ENCODE measurements around the gene RFX1. TPM values are rescaled to one million over a fixed set of nuclear protein-coding genes. Genes with fewer than 3 reads are reported as not detected.
A peak's percentile ranks its signal among the peaks of the same experiment; 100 is the strongest.

RFX1 gene
- total RNA-seq, 1 experiment from 2014 or later: 3.3 TPM

- H3K27me3 ChIP-seq: no peaks in the 10 kb centered on the region
- peak overlapping the region; percentile 72 for H3K4me3 ChIP-seq
- H3K9me3 ChIP-seq: peaks cover 4% of the 10 kb centered on the region; the same call in 1 of the 2 replicates
- peaks cover 12% of the 10 kb centered on the region for H3K36me3 ChIP-seq
- no peak for DNase-seq
Observed at GRCh38 chr19:14004619-14005348, 1.3 kb downstream of the RFX1 start.

DNA sequence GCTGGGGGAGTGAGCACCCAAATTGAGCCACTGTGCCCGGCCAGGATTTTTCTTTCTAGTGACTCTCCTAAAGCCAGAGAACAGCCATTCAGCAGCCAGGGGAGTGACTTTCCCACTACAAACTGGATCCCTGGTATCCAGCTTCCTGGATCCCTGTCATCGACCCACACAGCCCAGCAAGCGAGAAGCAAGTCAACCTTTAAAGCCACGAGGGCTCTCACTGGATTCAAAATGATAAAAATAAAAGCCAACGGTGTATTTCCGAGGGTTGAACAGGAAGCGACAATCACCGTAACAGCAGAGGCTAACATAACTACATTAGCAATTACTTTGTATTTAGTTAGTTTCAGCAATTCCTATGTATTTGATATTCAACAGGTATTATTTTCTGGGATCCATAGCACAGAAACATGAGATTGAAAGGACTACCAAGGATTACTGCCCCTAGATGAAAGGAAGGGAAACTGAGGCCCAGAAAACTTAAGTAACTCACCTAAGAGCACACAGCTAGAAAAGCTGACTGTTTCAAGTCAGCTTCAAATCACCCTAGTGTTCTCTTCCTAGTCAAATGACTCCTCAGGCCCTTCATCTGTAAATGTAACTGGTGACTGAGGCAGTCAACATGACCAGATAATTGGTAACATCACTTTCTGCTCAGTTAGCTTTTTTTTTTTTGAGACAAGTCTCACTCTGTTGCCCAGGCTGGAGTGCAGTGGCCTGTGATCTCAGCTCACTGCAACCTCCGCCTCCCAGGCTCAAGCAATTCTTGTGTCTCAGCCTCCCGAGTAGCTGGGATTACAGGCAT lies 2.7 kb downstream of the RFX1 start:
- no peak overlapping the region for H3K4me3 ChIP-seq
- H3K9me3 ChIP-seq: peaks cover 9% of the 10 kb centered on the region
- no peaks in the 10 kb centered on the region for H3K27me3 ChIP-seq
- H3K36me3 ChIP-seq: peaks cover 20% of the 10 kb centered on the region
- no peak for DNase-seq

DNA sequence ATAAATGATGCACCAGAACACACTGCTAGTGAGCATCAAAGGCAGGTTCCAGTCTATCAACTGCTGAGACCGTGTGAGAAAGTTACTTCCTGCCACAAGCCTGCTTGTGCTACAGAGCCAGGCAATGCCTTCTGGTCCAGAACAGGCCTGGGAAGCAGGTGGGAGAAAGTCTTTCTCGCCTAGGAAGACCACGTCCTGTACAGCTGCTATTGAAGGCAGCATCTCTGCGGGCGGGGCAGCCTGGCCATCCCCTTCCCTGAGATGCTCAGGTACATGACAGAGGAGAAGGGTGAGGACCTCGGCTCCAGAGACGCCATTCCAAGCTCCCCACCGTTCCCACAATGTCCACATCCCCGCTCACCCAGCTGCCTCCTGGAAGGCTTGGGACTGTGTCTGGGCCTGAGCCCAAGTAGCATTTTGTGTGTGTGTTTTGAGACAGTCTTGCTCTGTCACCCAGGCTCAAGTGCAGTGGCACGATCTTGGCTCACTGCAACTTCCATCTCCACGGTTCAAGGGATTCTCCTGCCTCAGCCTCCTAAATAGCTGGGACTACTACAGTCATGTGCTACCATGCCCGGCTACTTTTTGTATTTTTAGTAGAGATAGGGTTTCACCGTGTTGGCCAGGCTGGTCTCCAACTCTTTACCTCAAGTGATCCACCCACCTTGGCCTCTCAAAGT lies 3.4 kb downstream of the RFX1 start:
- Histone ChIP-seq H3K27me3 (no peaks in the 10 kb centered on the region), H3K4me3 (no peak overlapping the region), H3K36me3 (peaks cover 20% of the 10 kb centered on the region), H3K9me3 (peaks cover 9% of the 10 kb centered on the region)
- no peak for DNase-seq

DNA sequence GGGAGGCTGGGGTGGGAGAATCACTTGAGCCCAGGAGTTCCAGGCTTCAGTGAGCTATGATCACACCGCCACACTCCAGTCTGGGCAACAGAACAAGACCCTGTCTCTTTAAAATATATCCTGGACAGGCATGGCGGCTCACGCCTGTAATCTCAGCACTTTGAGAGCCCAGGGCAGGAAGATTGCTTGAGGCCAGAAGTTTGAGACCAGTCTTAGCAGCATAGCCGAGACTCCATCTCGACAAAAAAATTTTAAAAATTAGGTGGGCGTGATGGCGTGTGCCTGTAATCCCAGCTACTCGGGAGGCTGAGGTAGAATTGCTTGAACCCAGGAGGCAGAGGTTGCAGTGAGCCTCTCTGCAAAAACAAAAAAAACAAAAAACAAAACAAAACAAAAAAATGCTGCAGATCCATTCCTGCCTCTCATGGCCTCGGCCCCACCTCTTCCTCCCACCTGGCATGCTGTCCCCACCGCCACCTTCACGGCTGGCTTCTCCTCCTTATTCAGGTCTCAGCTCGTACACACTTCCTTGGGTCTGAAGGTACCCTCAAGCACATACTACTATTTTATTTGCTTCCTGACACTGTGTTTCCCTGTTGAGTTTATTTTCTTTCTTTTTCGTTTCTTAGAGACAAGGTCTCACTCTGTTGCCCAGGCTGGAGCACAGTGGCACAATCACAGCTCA lies 5.3 kb downstream of the RFX1 start:
- DNase-seq: no peak
- H3K4me3 ChIP-seq: no peak overlapping the region
- H3K27me3 ChIP-seq: no peaks in the 10 kb centered on the region
- peaks cover 9% of the 10 kb centered on the region for H3K9me3 ChIP-seq
- peaks cover 20% of the 10 kb centered on the region for H3K36me3 ChIP-seq

DNA sequence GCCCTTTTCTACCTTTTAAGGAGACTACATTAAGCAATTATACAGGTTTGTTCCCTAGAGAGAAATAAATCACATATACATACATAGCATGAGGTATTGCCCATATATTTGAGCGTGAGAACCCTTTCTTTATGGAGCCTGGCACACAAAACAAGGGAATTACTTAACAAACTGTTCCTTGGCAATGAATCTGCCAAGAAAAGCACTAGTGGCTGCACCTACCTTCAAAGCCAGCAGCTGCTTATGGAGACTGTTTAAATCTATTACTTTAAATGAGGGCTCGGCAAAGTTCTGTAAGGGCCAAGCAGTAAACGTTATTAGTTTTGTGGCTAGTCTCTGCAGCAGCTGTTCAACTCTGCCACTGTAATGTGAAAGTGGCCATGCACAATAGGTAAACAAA lies 7.0 kb downstream of the RFX1 start:
- peaks cover 9% of the 10 kb centered on the region for H3K9me3 ChIP-seq
- H3K27me3 ChIP-seq: no peaks in the 10 kb centered on the region
- H3K4me3 ChIP-seq: no peak overlapping the region
- peaks cover 17% of the 10 kb centered on the region for H3K36me3 ChIP-seq
- no peak for DNase-seq

GRCh38 chr19:13998426-13998825 lies 7.7 kb downstream of the RFX1 start:
- no peak for DNase-seq
- Histone ChIP-seq H3K9me3 (peaks cover 9% of the 10 kb centered on the region), H3K27me3 (no peaks in the 10 kb centered on the region), H3K4me3 (no peak overlapping the region), H3K36me3 (peaks cover 17% of the 10 kb centered on the region)

DNA sequence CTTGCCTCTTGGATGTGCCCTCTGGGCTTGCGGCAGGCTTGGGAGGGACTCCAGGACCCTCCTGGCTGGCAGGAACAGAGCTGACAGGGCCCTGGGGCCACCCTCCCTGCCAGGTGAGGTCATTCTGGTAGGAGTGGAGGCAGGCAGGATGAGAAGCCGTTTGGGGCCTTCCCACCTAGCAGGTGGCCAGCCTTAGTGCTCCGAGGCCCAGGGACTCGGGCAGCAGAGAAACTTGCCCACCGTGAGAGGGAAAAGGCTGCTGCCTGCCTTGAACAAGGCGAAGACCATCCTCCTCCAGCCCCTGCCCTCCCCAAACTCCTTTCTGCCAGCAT lies 8.5 kb downstream of the RFX1 start:
- peaks cover 9% of the 10 kb centered on the region for H3K9me3 ChIP-seq
- no peaks in the 10 kb centered on the region for H3K27me3 ChIP-seq
- H3K36me3 ChIP-seq: peaks cover 22% of the 10 kb centered on the region
- H3K4me3 ChIP-seq: no peak overlapping the region
- DNase-seq: no peak

GRCh38 chr19:13996928-13997630 lies 9.0 kb downstream of the RFX1 start:
- no peak overlapping the region for H3K4me3 ChIP-seq
- peaks cover 25% of the 10 kb centered on the region for H3K36me3 ChIP-seq
- H3K9me3 ChIP-seq: peaks cover 9% of the 10 kb centered on the region
- no peak for DNase-seq
- H3K27me3 ChIP-seq: no peaks in the 10 kb centered on the region

DNA sequence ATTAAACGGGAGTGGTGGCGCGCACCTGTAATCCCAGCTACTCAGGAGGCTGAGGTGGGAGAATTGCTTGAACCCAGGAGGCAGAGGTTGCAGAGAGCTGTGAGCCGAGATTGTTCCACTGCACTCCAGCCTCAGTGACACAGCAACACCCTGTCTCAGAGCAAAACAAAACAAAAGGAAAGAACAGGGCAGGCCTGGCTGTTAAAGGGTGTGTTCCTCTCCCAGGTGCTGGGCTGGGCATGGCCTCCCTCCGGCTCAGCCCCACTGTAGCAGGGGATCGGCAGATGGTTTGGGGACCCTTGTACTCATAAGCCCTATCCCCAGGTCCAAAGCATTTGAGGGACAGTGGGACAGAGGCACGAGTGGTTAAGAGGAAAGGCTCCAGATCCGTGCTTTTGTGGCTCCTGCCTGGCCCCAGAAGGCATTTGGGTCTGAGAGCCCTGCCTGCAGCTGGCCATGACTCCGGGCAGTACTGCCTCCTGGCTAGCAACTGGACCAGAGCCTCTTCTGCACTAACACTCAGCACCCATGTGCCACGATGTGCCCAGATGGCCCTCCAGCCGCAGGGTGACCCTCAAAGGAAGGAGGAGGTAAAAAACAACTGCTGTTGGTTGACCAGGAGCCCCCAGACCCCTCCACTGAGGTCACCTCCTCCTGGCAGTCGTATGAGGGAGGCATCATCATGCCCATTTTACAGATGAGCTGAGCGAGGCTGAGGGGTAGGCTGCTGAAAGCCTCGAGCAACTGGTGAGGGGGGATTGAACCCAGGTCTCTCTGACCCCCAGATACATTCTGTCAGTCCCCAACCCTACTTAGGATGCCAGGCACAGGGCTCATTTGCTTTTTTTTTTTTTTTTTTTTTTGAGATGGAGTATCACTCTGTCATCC lies 10.0 kb downstream of the RFX1 start:
- DNase-seq: no peak
- H3K9me3 ChIP-seq: peaks cover 9% of the 10 kb centered on the region
- H3K27me3 ChIP-seq: no peaks in the 10 kb centered on the region
- H3K4me3 ChIP-seq: no peak overlapping the region
- peaks cover 23% of the 10 kb centered on the region for H3K36me3 ChIP-seq

DNA sequence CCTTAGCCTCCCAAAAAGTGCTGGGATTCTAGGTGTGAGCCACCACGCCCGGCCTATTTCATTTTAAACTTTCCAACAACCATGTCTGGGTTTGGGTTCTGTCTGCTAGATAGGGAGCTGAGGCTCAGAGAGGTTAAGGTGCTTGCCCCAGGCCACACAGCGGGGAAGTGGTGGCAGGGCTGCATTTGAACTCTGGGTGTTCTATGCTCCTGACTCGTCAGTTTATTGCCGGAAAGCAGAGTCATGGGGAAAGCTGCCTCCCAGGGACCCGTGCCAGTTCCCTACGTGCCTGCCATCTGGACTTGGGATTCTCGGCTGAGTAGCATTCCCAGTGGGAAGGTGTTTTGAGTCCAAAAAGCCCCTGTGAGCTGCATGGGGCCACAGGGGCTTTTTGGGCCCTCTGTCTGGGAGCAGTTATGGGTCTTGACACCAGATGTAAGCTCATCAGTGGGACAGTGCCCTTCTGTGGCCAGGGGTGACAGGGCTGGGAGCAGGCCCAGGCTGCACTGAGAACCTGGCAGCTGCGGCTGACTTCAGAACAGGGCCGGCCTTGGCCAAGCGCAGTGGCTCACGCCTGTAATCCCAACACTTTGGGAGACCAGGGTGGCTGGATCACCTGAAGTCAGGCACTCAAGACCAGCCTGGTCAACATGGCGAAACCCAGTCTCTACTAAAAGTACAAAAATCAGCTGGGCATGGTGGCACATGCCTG lies 10.9 kb downstream of the RFX1 start:
- no peaks in the 10 kb centered on the region for H3K27me3 ChIP-seq
- H3K4me3 ChIP-seq: no peak overlapping the region
- peak; percentile 56 for DNase-seq
- H3K9me3 ChIP-seq: peaks cover 9% of the 10 kb centered on the region
- H3K36me3 ChIP-seq: peaks cover 21% of the 10 kb centered on the region

DNA sequence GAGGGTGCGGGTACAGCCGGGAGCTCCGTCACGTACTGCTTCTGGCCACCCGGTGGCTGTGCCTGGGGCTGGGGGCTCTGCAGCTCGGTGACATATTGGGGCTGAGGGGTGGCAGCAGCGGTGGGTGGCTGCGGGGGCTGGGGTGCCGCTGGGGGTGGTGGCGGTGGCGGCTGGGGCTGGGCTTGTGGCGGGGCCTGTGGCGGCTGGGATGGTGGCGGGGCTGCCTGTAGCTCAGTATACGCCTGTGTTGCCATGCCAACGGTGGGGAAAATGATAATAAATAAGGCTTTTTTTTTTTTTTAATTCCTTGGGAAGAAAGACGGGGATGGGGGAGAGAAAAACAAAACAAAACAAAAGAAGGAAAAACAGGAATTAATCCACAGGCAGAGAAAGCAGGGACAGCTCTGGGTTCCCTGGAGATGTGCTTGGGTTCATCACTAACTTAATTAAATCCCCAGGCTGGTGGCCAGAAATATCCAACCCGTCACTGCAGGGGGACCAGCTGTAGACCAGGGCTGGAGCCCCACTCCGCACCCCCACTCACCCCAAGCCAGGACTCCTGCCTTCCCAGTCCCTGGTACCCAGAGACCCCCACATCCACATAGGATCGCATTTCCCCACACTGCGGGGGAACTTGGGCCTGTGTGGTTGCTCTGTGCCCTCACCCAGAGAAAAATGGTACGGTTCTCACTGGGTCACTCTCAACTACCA lies 12.4 kb downstream of the RFX1 start:
- H3K27me3 ChIP-seq: no peaks in the 10 kb centered on the region
- no peaks in the 10 kb centered on the region for H3K9me3 ChIP-seq
- no peak overlapping the region for H3K4me3 ChIP-seq
- H3K36me3 ChIP-seq: peaks cover 10% of the 10 kb centered on the region
- DNase-seq: no peak

GRCh38 chr19:13992025-13992424 lies 14.1 kb downstream of the RFX1 start:
- Histone ChIP-seq H3K4me3 (no peak overlapping the region), H3K9me3 (no peaks in the 10 kb centered on the region), H3K36me3 (peaks cover 8% of the 10 kb centered on the region), H3K27me3 (no peaks in the 10 kb centered on the region)
- DNase-seq: no peak

GRCh38 chr19:13990085-13990484 lies 16.0 kb downstream of the RFX1 start:
- Histone ChIP-seq H3K27me3 (no peaks in the 10 kb centered on the region), H3K36me3 (peaks cover 8% of the 10 kb centered on the region), H3K9me3 (no peaks in the 10 kb centered on the region), H3K4me3 (no peak overlapping the region)
- no peak for DNase-seq

DNA sequence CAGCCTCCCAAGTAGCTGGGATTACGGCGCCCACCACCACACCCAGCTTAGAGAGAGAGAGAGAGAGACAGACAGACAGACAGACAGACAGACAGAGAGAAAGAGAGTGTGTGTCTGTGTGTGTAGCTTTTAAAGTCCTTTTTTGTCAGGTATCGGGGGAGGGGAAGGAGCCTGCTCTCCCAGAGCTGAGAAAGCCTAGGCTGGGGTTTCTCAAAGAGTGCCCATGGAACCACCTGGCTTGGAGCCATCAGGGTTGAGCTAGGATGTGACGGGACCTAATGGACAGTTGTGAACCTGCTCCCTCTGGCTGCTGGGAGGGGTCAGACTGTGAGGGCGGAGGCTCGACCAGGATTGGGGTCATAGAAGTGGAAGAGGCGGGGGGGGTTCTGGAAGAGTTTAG lies 16.6 kb downstream of the RFX1 start:
- no peaks in the 10 kb centered on the region for H3K27me3 ChIP-seq
- H3K4me3 ChIP-seq: no peak overlapping the region
- H3K9me3 ChIP-seq: no peaks in the 10 kb centered on the region
- peaks cover 8% of the 10 kb centered on the region for H3K36me3 ChIP-seq
- DNase-seq: no peak

Measured in MG63 (cell line).